ENCODE results near the gene GAS6. TPM values are rescaled to one million over a fixed set of nuclear protein-coding genes. Genes with fewer than 3 reads are reported as not detected.

The GAS6 gene
- total and polyA plus RNA-seq, 2 donors (not counting 1 experiment from before 2014, with no cell fraction given): 227 to 301 TPM

- H3K79me2 ChIP-seq (ENCODE audit: control insufficient read depth, insufficient read depth, low read length): no peaks in the 10 kb centered on the region
- no peak overlapping the region for H3K9ac ChIP-seq (ENCODE audit: insufficient read depth, low read length)
- no peaks in the 10 kb centered on the region for H3K9me3 ChIP-seq (ENCODE audit: control insufficient read depth, insufficient read depth, low read depth, low read length)
- no peaks in the 10 kb centered on the region for H3K4me1 ChIP-seq (ENCODE audit: control insufficient read depth, extremely low read depth, insufficient read depth, low read length)
- no peak overlapping the region for H3K27ac ChIP-seq (ENCODE audit: insufficient read depth, low read length)
- H3K27me3 ChIP-seq (ENCODE audit: control insufficient read depth, insufficient read depth, low read length): no peaks in the 10 kb centered on the region
- no peaks in the 10 kb centered on the region for H4K20me1 ChIP-seq (ENCODE audit: control insufficient read depth, extremely low read depth, insufficient read depth, low read length)
- H3K4me2 ChIP-seq (ENCODE audit: extremely low read depth, insufficient read depth, low read length): no peak overlapping the region
- TF ChIP-seq CTCF (conservative IDR thresholded peaks at IDR 0.05 in 1 of 2, IDR thresholded peaks at IDR 0.05 in 1 of 2; ENCODE audit: low read depth in 1 of 2, low read length in 2 of 2) (no peak), EZH2 (IDR thresholded peaks at IDR 0.05; ENCODE audit: low read length, missing control alignments) (no peak)
- DNase-seq (ENCODE audit: low read depth in 2 of 2): no peak
- no peak overlapping the region for H3K4me3 ChIP-seq (replicated peaks in 1 of 4; ENCODE audit: control extremely low read depth in 1 of 4, insufficient read depth in 1 of 4, low read depth in 3 of 4, low read length in 4 of 4)
- H2AFZ ChIP-seq (ENCODE audit: low read length): no peak overlapping the region
- H3K36me3 ChIP-seq (ENCODE audit: control insufficient read depth, insufficient read depth, low read length): no peaks in the 10 kb centered on the region
These were observed 55.6 kb downstream of the GAS6 start for GRCh38 chr13:113808058-113808834.

GRCh38 chr13:113806526-113806925 is 57.4 kb downstream of the GAS6 start:
- Histone ChIP-seq H3K4me2 (ENCODE audit: extremely low read depth, insufficient read depth, low read length) (no peak overlapping the region), H3K4me1 (ENCODE audit: control insufficient read depth, extremely low read depth, insufficient read depth, low read length) (peaks cover 6% of the 10 kb centered on the region), H3K9me3 (ENCODE audit: control insufficient read depth, insufficient read depth, low read depth, low read length) (no peaks in the 10 kb centered on the region), H3K27me3 (ENCODE audit: control insufficient read depth, insufficient read depth, low read length) (no peaks in the 10 kb centered on the region), H3K9ac (ENCODE audit: insufficient read depth, low read length) (no peak overlapping the region), H3K36me3 (ENCODE audit: control insufficient read depth, insufficient read depth, low read length) (no peaks in the 10 kb centered on the region), H3K27ac (ENCODE audit: insufficient read depth, low read length) (no peak overlapping the region), H3K4me3 (replicated peaks in 1 of 4; ENCODE audit: control extremely low read depth in 1 of 4, insufficient read depth in 1 of 4, low read depth in 3 of 4, low read length in 4 of 4) (no peak overlapping the region), H4K20me1 (ENCODE audit: control insufficient read depth, extremely low read depth, insufficient read depth, low read length) (no peaks in the 10 kb centered on the region), H2AFZ (ENCODE audit: low read length) (no peak overlapping the region), H3K79me2 (ENCODE audit: control insufficient read depth, insufficient read depth, low read length) (no peaks in the 10 kb centered on the region)
- no peak for DNase-seq (ENCODE audit: low read depth in 2 of 2)
- TF ChIP-seq EZH2 (IDR thresholded peaks at IDR 0.05; ENCODE audit: low read length, missing control alignments) (no peak), CTCF (conservative IDR thresholded peaks at IDR 0.05 in 1 of 2, IDR thresholded peaks at IDR 0.05 in 1 of 2; ENCODE audit: low read depth in 1 of 2, low read length in 2 of 2) (no peak)

GRCh38 chr13:113806104-113806471 is 57.8 kb downstream of the GAS6 start:
- Histone ChIP-seq H4K20me1 (ENCODE audit: control insufficient read depth, extremely low read depth, insufficient read depth, low read length) (no peaks in the 10 kb centered on the region), H3K36me3 (ENCODE audit: control insufficient read depth, insufficient read depth, low read length) (no peaks in the 10 kb centered on the region), H3K79me2 (ENCODE audit: control insufficient read depth, insufficient read depth, low read length) (no peaks in the 10 kb centered on the region), H3K4me3 (replicated peaks in 1 of 4; ENCODE audit: control extremely low read depth in 1 of 4, insufficient read depth in 1 of 4, low read depth in 3 of 4, low read length in 4 of 4) (no peak overlapping the region), H3K4me1 (ENCODE audit: control insufficient read depth, extremely low read depth, insufficient read depth, low read length) (peaks cover 6% of the 10 kb centered on the region), H3K4me2 (ENCODE audit: extremely low read depth, insufficient read depth, low read length) (no peak overlapping the region), H3K9me3 (ENCODE audit: control insufficient read depth, insufficient read depth, low read depth, low read length) (no peaks in the 10 kb centered on the region), H3K27me3 (ENCODE audit: control insufficient read depth, insufficient read depth, low read length) (no peaks in the 10 kb centered on the region), H3K9ac (ENCODE audit: insufficient read depth, low read length) (no peak overlapping the region), H2AFZ (ENCODE audit: low read length) (no peak overlapping the region), H3K27ac (ENCODE audit: insufficient read depth, low read length) (no peak overlapping the region)
- DNase-seq (ENCODE audit: low read depth in 2 of 2): no peak
- TF ChIP-seq EZH2 (IDR thresholded peaks at IDR 0.05; ENCODE audit: low read length, missing control alignments): no peak
- no peak for TF ChIP-seq CTCF (conservative IDR thresholded peaks at IDR 0.05 in 1 of 2, IDR thresholded peaks at IDR 0.05 in 1 of 2; ENCODE audit: low read depth in 1 of 2, low read length in 2 of 2)
